GM21423 (cell line): Measurements from ENCODE around the gene ARL14EPL.

ENCODE experiments used
- ATAC-seq: cut with Tn5 transposase; IDR thresholded peaks from one replicate; pipeline ENCODE4 v1.9.1; 2021; ENCODE audit warnings: mild to moderate bottlenecking, moderate library complexity; ENCODE audit not compliant: unreplicated experiment

Gene ARL14EPL

DNA sequence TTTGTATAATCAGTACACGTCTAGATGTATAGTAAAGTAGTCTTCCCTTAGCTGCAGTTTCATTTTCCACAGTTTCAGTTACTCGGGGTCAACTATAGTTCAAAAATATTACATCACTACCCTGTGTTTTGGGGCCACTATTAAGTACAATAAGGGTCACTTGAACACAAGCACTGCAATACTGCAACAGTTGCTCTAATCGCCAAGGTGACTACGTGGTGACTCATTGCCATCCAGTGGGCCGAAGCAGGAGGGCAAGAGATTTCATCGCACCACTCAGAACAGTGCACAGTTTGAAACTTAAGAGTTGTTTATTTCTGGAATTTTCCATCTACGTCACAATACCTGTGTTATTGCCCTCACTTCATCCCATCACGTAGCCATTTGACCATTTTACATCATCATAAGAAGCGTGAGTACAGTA is at the start of gene ARL14EPL:
Gene ARL14EPL, plus strand, starts transcription at position 379 of the 424 bp plus-strand sequence. CDS start 18,994 bp downstream, outside the sequence.
- no peak for ATAC-seq

DNA sequence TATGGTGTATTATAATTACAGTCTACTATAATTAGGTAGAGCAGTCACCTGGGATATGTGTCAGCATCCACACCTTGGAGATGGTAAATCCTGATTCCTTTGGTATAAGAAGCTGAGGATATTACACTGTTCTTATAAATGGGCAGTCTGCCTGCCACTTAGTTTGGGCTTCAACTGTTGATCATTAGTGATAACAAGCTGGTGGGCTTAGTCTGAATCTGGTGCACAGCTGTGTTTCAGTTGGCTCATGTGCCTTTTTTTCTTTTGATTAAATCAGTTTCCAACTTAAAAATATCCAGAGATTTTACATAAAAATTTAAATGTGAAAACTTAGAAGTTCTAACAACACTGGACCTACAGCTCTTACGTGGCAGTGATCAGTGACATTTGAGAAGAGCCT is 48.8 kb upstream of the ARL14EPL start:
- no peak for ATAC-seq

DNA sequence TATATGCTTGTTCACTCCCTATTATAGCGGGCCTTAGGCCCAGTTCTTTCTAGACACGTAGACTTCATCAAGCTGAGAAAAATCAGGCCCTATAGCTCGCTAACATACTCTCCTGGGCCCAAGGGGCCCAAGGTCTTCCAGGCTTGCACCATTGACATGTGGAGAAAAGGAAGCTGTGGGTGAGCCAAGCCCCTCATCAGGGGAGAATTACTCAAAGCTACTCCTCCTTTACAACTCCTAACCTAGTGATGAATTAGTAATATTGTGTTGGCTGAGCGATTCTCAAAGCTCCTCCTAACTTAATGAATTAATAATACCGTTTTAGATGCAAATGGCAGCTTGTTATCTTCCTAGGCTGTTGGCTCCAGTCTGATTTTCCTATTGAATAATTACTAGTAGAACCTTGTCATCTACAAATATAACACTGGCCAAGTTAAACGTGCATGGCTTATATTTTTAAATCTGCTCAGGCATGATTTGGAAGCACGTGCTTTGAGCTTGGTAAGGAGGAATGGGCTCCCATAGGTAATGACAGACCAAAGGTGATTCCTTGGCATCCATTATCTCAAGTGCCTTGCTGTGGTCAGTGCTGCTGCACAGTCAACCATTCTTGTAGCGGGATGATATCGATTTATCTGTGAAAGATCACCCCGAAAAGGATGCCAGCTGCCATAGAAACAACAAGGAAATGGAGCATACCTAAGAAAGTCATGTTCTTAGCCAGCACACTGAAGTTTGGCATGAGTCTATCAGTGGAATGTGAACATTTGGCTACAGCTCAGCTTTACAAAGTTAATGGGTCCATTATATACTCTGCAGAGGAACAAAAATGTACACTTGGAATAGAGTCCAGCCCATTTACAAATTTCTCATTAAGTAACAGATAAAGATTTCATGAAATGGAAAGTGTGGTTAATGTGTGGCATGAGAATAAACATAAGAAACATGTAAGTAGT is 46.2 kb upstream of the ARL14EPL start:
- ATAC-seq: no peak

DNA sequence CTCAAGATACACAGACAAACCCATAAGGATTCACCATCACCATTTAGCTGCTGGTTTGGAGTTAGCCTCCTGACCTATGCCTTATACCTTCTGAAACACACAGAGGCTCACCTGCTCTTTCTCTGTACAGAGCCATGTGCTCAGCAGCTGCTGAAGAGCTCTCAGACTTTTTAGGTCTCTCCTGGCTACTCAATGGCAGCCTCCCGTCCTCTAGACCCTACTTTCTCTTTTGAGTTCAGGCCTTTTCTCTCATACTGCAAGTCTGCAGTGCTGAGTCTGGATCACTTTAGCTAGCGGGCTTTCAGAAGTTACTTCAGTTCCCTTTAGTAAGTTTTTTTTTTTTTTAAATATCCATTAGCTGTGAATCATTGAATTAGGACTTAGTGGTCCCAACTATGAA is 44.3 kb upstream of the ARL14EPL start:
- ATAC-seq: no peak

DNA sequence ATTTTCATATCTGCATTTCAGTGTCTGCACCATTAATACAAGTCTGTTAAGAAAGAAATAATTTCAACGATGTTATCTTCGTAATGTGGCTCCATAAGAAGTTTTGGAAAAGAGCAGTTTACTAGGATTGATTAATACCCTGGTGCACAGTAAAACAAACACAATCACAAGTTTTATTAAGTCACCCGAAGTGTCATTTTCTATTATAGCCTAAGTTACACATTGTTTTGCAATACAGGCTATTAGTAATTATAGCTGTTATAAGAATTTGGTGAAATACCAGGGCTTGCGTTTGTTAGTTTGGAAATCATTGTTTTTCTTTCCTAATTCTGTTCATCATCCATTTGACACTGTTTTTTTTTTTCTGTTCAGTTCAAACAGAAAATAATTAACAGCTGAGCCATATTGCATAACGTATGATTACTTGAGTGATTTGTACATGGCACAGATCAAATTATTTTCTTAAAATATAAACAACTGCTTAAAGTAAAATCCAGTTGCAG is 39.4 kb upstream of the ARL14EPL start:
- no peak for ATAC-seq

DNA sequence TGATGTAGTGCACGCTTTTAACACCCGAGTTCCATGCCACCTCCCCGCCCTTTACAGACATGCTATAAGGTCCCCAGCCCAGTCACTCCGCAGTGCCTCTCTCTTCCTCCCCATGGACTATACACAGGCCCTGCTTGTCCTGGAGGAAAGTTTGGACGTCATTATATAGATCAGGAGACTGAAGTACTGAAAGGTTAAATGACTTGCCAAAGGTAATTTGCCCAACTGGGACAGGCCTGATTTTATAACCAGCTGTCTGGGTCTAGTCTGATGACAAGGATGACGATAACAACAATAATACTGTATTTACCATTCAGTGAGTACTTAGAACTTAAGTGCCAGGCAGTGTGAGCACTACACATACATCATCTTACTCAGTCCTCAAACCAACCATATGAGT is 36.9 kb upstream of the ARL14EPL start:
- ATAC-seq: no peak

DNA sequence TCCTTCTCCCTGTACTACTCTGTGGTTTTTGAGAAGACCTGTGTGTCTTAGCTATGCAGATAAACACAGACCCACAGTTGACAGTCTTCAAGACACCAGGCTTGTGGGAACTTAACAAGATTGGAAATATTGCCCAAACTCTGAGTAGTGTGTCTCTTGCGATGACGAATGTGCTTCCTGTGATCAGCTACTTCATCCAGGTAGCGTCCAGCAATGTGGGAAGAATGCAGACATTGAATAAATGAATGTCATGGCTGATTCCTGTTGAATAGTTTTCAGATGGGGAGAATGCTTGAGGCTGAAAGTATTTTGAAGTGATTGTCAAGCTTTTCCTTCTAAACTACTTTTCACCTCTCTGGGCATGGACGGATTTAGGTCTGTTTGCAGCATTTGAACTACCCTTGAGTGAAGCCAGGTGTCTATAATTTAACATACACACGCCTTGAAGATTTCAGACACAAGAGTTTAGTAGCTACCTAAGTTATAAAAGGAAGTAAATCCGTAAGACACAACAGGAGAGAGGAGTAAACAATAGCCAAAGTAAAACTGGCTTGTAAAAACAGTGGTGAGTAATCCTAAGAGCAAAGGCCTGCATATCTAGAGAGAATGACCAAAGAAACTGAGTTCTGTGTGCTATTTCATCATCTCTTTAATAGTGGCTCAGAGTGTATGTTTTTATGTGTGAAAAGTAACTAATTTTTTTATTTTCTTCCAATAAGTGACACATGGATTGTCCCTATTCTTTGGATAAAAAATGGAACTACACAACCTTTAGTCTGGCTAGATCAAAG is 30.0 kb upstream of the ARL14EPL start:
- ATAC-seq: no peak

DNA sequence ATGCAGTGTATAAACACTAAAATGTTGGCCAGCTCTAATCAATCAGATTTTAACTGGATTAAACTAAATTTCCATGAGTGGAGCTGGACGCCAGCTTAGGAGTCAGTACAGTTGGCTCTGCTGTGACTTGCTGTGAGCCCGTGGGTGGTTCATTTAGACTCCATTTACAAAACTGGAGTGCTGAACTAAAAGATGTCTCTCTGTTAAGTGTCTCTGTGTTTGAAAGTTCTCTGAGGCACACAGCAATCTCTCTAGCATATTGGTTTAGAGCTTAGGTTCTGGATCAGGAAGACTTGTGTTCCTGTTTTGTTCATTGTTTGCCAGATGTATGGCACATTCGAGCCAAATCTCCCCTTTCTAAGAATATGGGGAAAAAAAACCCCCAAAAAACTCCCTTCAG is 28.0 kb upstream of the ARL14EPL start:
- no peak for ATAC-seq

DNA sequence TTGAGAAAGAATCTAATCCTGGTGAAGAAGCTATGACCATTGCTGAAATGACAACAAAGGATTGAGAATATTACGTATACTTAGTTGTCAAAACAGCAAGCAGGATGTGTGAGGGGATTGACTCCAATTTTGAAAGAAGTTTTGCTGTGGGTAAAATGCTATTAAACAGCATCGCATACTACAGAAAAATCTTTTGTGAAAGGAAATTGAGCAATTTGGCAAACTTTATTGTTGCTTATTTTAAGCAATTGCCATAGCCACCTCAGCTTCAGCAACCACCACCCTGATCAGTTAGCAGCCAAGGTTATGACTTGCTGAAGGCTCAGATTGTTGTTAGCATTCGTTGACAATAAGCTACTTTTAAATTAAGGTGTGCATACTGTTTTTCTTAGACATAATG is 22.5 kb upstream of the ARL14EPL start:
- no peak for ATAC-seq

DNA sequence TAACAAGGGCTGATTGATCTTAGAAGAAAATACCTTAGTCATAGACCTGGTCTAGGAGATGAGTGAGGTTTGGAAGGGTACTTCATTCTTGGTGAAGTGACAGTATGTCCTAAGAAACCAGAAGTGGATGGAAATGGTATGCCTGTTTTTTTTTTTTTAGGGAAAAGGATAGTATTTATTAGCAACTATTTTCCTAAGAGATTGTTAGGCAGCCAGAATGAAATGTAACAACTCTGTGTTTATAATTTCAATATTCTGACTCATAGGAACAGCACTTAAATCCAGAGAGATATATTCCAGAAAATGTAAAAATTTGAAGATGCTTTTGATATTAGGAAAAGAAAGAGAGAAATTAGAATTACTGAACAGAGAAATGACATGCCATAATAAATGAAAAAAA is 21.2 kb upstream of the ARL14EPL start:
- ATAC-seq: no peak

DNA sequence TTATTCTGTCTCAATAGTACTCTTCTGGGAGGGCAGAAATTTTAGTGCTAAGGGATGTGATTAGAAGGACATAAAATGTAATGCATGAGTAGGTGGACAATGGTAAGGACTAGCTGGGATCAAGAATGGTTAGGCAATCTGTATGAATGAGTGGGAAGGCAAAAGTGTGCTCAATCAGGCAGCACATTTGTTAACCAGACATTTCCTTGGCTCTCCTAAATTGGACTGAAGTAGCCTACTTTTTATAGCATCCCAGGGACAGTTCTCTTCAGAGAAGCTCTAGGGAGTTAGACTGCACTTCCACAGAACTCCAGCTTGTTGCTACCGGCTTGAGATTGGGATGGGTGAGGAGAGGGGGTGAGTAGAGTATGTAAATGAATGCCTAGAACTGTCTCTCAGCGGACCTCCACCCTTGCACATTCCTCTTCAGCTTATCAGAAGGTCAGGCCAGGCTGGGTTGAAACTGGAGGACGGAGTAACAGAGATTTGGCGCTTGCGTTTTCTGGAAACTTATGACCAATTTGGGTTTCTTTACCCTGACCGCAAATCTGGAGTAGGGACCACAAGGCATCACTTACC is 19.0 kb upstream of the ARL14EPL start:
- ATAC-seq: no peak

GRCh38 chr5:116013936-116014335 is 18.3 kb upstream of the ARL14EPL start:
- ATAC-seq: no peak

GRCh38 chr5:116023619-116024018 is 8.7 kb upstream of the ARL14EPL start:
- no peak for ATAC-seq

DNA sequence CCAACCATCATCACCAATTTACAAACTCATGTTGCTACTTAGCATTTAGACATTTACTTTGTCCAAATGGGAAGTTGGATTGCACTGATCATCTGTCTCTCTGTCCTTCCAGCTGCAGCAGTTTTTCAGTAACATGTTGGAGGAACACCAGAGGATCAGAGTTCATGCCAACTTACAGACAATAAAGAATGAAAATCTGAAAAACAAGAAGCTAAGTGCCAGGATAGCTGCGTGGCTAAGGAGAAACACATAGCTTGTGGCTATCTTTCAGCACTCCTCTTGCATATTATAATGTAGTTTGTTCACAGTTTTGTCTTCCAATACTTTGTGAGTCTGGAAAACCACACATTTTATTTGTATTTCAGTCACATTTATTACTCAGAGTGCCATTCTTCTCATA is 6.4 kb upstream of the ARL14EPL start:
- ATAC-seq: no peak

DNA sequence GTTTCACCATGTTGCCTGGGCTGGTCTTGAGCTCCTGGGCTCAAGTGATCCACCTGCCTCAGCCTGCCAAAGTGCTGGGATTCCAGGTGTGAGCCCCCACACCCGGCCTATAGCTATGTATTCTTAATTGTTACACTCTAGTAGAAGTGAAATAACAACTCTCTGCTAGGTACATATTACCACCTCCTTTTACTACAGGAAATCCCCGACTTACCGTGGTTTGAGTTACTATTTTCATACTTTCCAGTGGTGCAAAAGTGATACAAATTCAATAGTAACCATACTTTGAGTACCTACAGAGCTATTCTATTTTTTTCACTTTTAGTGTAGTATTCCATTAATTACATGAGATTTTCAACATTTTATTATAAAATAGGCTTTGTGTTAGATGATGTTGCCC is 719 bp downstream of the ARL14EPL start:
- ATAC-seq: peak; percentile 46

DNA sequence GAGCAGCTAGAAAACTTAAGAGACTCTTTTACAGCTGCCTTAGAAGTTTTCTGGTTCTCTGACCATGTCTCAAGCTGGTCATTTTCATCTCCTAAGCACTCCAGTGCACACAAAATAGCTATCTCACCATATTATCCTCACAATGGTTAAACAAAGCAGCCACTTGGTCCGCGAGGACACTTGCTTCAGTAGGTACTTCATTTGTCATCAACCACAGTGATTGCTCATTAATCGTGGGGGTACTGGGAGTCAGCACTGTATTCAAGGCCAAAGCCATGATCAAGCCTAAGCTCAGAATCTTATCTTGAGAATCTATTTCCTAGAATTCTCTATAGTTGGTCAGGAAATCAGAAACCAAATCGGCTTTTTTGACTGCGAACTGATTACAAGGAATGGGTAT is 2.9 kb downstream of the ARL14EPL start:
- no peak for ATAC-seq

DNA sequence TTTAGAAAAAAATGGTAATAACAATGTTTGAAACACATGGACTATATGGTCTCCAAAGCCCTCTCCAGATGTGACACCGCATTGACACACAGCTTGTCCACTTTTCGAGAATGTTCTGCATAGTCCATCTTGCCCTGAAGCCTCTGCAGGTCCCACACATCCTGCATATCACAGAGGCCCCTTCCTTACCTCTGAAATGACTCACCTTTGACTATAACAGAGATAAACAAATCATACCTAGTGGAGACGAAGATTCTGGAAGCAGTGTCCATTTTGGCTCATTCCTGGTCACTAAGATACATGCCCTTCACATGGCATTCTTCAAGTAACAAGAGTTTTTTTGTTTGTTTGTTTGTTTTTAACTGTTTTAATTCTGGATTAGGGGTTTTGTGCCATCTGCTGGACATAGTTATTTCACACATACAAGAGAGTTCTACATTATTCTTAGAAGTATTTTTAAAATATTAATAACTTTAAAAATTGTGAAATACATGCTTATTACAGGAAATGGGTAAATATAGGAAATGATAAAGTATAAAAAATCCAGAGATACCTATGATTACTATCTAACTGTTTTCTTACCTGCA is 5.1 kb downstream of the ARL14EPL start:
- no peak for ATAC-seq

DNA sequence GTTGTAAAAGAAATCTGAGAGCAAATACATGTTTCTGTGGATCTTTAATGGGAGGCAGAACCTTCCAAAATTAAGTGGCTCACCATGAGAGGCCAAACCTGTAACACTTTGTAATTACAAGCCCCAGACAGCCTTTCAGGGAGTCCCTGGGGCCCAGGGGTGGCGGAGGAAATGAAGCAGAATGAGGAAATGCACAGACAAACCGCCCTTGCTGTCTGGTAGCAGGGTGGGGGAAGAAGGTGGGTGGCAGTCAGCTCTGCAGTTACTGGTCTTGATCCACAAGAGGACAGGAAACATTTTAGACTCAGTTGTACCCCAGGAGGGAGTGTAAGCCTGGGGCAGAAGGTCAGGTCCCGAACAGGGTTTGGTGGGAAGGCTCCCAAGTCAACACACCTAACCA is 6.5 kb downstream of the ARL14EPL start:
- ATAC-seq: peak; percentile 79

DNA sequence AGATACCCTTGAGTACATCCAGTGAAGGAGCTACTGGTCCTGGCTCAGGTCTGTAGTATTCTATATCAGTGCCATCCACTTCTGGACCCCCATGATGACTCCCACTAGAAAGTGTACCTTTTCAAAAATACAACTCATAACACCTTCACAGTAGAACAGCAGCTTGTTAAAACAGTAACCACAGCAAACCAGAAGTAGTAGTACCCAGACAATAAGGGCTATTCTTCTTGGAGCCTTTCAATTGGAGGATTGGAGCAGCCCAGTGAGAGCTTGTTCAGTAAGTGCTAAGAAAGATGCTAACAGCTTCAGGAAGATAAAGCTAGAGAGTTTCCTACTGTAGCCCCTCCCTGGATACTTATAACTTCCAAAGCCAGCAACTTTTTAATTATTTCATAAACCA is 10.1 kb downstream of the ARL14EPL start:
- ATAC-seq: peak; percentile 58

DNA sequence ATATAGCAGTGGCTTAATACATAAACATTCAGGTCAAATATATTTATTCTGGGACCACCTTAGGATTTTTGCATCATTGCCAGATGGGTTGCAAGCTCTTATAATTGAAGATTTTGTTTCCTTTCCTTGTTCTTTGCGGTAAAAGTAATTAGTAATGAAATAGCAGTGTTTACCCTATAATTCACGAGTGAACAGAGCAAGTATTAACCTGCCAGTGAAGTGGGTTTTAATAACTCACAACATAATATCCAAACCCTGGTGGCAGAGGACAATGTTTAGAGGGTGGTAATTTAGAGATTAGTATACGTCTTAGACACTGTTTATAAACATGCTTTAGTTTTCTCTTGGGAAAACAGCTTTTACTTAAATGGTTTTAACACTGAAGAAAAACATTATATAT is 11.8 kb downstream of the ARL14EPL start:
- no peak for ATAC-seq

- ATAC-seq: no peak
These were observed 13.5 kb downstream of the ARL14EPL start for GRCh38 chr5:116045821-116046220.
